ENCODE data around the gene SWI5.

DNA sequence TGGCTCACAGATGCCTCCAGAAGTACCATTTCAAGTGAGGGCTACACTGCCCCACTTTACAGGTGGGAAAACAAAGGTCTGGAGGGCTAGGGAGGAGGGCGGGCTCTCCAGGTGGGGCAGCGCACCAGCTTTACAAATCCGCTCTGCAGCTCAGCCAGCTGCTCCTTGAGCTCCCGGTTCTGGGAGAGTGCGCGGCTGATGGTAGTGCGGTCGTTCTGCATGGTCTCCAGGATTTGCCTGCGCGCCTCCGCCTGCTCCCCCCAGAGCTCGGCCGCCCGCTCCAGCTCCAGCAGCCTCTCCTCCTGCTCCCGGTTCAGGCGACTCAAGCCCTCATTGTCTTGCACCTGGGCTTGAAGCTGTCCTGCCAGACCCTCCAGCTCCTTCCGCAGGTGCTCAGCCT is 15.7 kb upstream of the SWI5 start:
- TF ChIP-seq, protein P1, sequence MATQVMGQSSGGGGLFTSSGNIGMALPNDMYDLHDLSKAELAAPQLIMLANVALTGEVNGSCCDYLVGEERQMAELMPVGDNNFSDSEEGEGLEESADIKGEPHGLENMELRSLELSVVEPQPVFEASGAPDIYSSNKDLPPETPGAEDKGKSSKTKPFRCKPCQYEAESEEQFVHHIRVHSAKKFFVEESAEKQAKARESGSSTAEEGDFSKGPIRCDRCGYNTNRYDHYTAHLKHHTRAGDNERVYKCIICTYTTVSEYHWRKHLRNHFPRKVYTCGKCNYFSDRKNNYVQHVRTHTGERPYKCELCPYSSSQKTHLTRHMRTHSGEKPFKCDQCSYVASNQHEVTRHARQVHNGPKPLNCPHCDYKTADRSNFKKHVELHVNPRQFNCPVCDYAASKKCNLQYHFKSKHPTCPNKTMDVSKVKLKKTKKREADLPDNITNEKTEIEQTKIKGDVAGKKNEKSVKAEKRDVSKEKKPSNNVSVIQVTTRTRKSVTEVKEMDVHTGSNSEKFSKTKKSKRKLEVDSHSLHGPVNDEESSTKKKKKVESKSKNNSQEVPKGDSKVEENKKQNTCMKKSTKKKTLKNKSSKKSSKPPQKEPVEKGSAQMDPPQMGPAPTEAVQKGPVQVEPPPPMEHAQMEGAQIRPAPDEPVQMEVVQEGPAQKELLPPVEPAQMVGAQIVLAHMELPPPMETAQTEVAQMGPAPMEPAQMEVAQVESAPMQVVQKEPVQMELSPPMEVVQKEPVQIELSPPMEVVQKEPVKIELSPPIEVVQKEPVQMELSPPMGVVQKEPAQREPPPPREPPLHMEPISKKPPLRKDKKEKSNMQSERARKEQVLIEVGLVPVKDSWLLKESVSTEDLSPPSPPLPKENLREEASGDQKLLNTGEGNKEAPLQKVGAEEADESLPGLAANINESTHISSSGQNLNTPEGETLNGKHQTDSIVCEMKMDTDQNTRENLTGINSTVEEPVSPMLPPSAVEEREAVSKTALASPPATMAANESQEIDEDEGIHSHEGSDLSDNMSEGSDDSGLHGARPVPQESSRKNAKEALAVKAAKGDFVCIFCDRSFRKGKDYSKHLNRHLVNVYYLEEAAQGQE (IDR thresholded peaks at IDR 0.05; ENCODE audit: low read depth) = no peak
- TF ChIP-seq, protein P2, sequence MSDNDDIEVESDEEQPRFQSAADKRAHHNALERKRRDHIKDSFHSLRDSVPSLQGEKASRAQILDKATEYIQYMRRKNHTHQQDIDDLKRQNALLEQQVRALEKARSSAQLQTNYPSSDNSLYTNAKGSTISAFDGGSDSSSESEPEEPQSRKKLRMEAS (IDR thresholded peaks at IDR 0.05) = no peak
- no peak for TF ChIP-seq TCF12 (IDR thresholded peaks at IDR 0.05; ENCODE audit: low read depth)
- TF ChIP-seq CREB1 (IDR thresholded peaks at IDR 0.05; ENCODE audit: low read depth) = no peak

Measured in Ishikawa (cell line).